ENCODE measurements around the gene RBM4B. TPM values are rescaled to one million over a fixed set of nuclear protein-coding genes. Genes with fewer than 3 reads are reported as not detected.
"Not testable (repeated sequence)": the region's sequence is repeated elsewhere in the genome, so short reads cannot be mapped to it uniquely, and the experiment has no call there.

Gene RBM4B, protein sequence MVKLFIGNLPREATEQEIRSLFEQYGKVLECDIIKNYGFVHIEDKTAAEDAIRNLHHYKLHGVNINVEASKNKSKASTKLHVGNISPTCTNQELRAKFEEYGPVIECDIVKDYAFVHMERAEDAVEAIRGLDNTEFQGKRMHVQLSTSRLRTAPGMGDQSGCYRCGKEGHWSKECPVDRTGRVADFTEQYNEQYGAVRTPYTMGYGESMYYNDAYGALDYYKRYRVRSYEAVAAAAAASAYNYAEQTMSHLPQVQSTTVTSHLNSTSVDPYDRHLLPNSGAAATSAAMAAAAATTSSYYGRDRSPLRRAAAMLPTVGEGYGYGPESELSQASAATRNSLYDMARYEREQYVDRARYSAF
- total RNA-seq = 10 to 100 TPM; 14.8 to 16.7 TPM

DNA sequence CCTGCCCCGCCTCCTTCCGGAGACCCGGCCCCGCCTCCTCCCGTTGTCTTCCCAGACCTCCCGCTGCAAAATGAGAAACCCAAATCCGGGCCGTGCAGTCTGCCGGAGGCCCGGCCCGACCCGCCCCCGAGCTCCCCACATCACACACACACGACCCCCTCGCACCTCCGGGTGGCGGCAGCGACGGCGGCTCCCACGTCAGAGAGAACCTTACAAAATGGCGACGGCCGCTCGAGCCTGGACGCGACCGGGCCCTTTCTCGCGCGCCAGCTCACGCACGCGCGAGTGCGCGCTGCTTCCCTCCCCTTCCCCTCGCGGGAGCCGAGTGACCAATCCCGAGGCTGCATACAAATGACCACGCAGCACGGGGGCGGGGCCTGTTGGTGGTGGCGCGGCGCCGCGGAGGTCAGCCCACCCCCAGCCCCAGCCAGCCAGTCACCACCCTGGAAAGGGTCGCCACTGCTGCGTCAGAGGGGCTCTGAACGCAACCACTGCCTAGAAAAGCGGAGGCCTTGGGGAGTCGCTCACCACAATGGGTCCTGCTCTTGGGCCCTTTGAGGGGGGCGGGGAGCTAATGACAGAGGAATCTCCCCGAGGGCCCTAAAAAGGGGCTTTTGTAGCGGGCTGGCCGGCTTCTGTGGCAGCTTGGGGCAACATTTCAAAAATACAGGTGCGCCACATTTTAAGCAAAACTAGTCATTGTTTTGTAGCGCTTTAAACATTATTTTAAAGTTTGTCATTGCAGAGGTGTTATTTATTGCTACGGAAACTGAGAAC is at the start of gene RBM4B:
Gene RBM4B (minus strand): TSS at position 289 of the 777 bp plus-strand sequence. CDS start 808 bp downstream, outside the sequence.
- ATAC-seq (peak; percentile 97 to 98), DNase-seq (ENCODE audit: low spot score) (peak; percentile 97)
- peaks cover 29 to 37% of the 10 kb centered on the region in 2 donors for H3K4me1 Mint-ChIP-seq (ENCODE audit: low read depth in 2 of 2)

DNA sequence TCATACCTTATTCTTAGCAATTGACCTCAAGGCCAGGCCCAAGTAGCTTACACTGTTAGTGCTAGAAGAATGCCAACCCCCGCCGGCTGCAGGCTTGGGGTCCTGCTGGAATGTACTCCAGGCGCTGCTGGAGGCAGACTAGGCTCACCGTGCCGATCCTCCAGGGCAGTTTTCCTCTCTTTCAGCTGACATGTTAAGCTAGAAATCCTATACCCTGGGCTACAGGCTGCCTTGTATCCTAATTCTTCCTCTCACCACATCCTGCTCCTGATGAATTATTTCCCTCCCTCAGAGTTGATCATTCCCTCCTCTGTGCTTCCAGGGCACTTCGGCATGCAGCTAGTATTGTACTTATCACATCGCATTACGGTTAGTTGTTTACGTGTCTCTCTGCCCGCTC is 48.0 kb upstream of the RBM4B start:
- no peaks in the 10 kb centered on the region for H3K9me3 Mint-ChIP-seq
- no peak overlapping the region for H3K4me3 Mint-ChIP-seq
- no peak overlapping the region for H3K27ac Mint-ChIP-seq
- H3K27me3 Mint-ChIP-seq = peaks cover 35 to 36% of the 10 kb centered on the region in 2 donors
- peaks cover 6% of the 10 kb centered on the region for H3K36me3 Mint-ChIP-seq
- peaks cover 15 to 18% of the 10 kb centered on the region in 2 donors for H3K4me1 Mint-ChIP-seq (ENCODE audit: low read depth in 2 of 2)
- peak; percentile 51 for DNase-seq (ENCODE audit: low spot score)
- ATAC-seq = no peak

More for the DNA sequence above, at the start of gene RBM4B:
- Mint-ChIP-seq H3K4me3 (peak within 1 kb of the TSS; percentile 97), H3K27ac (peak within 1 kb of the TSS; percentile 90 to 94), H3K9me3 (no peaks in the 10 kb centered on the region), H3K27me3 (no peaks in the 10 kb centered on the region), H3K36me3 (peaks cover 6% of the 10 kb centered on the region)

DNA sequence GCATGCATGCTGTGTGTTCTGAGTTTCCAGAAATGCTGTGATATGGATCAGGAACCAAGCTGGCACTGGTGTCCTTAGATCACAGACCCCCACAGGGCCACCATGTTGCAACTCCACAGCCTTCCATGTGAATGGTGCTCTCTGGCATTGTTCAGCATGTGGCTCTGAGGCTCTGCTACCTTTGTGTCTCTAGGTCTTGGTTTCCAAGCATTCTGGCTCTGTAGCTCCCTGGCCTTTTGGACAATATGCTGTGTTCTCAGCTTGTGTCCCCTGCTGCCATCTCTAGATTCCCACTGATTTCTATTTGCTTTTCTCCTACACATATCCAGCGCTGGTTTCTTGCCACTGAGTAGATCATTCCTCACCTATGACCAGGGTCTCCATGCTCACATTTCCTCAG is 47.4 kb upstream of the RBM4B start:
- Mint-ChIP-seq H3K9me3 (no peaks in the 10 kb centered on the region), H3K4me1 (ENCODE audit: low read depth in 2 of 2) (peaks cover 20 to 23% of the 10 kb centered on the region in 2 donors), H3K36me3 (peaks cover 6% of the 10 kb centered on the region), H3K4me3 (no peak overlapping the region), H3K27me3 (peaks cover 35 to 40% of the 10 kb centered on the region in 2 donors), H3K27ac (no peak overlapping the region)
- DNase-seq (ENCODE audit: low spot score) (peak; percentile 26), ATAC-seq (no peak)

DNA sequence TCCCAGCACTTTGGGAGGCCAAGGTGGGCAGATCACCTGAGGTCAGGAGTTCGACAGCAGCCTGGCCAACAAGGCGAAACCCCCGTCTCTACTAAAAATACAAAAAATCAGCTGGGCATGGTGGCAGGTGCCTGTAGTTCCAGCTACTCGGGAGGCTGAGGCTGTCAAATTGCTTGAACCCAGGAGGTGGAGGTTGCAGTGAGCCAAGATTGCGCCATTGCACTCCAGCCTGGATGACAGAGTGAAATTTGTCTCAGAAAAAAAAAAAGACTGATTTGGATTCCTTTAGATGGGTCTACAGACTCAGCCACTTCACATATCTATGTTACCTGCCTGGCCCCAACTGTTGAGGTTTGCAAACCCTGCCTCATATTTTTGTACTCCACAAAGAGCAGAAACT is 46.5 kb upstream of the RBM4B start:
- H3K27ac Mint-ChIP-seq = not testable (repeated sequence)

DNA sequence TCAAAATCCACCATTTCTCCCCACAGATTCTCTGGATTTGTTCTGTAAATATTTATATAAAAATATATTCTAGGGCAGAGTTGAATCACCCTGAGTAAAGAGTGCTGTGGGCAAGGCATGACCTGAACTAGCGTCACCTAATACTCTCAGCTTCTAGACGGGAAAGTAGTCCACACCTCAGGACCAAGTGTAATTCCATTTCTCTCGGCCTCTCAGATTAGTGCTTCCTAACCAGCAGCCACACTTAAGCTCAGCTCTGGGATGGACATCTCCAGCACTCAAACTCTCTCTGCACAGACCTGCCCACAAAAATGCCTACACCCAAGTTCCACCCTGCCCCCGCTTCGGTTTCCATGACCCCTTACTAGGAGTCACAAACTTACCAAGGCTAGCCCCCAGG is 46.0 kb upstream of the RBM4B start:
- peaks cover 3% of the 10 kb centered on the region for H3K36me3 Mint-ChIP-seq
- no peak for DNase-seq (ENCODE audit: low spot score)
- no peaks in the 10 kb centered on the region for H3K9me3 Mint-ChIP-seq
- peaks cover 20 to 21% of the 10 kb centered on the region in 2 donors for H3K4me1 Mint-ChIP-seq (ENCODE audit: low read depth in 2 of 2)
- peaks cover 30 to 36% of the 10 kb centered on the region in 2 donors for H3K27me3 Mint-ChIP-seq
- ATAC-seq = no peak
- no peak overlapping the region for H3K27ac Mint-ChIP-seq
- no peak overlapping the region for H3K4me3 Mint-ChIP-seq

More for the DNA sequence above, 46.5 kb upstream of the RBM4B start:
- H3K9me3 Mint-ChIP-seq; H3K4me3 Mint-ChIP-seq; H3K36me3 Mint-ChIP-seq; DNase-seq (ENCODE audit: low spot score); ATAC-seq: not testable (repeated sequence)
- Mint-ChIP-seq H3K4me1 (ENCODE audit: low read depth in 2 of 2) (peaks cover 23 to 25% of the 10 kb centered on the region in 2 donors), H3K27me3 (peaks cover 34 to 38% of the 10 kb centered on the region in 2 donors)

DNA sequence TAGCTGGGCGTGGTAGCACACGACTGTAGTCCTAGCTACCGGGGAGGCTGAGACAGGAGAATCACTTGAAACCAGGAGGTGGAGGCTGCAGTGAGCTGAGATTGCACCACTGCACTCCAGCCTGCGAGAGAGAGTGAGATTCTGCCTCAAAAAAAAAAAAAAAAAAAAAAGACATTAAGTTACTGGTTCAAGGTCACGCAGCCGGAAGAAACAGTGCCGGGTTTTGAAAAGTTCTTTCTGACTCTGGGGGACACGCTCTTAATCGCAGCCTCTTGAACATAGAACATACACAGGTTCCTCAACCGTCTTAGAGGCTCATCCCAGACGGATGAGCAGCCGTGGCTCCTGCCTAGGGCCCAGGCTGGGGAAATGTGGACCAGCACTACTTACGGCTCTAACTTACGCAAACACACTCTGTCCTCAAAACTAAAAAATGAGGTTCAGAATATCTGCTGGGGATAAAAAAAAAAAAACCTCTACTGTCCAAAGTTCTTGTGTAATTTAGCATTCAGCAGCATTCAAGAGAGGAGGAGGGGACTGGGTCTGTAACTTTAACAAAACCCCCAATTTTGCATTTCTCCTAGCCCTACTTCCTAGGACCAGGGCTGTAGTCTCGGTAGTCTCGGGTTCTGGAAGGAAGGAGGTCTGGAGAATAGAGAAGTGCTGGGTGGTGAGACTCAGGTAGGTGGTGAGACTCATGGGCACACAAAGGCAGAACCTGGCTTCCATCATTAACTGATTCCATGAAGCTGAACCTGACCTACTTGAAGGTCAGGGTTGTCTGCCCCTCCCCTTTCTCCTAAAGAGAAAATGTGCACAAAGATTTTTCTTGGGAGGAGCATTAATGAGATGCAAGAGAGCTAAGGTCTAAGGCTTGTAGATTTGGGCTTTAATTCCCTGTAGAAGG is 45.3 kb upstream of the RBM4B start:
- Mint-ChIP-seq H3K4me3 (no peak overlapping the region), H3K4me1 (ENCODE audit: low read depth in 2 of 2) (peaks cover 18% of the 10 kb centered on the region in 2 donors), H3K36me3 (no peaks in the 10 kb centered on the region), H3K9me3 (no peaks in the 10 kb centered on the region), H3K27ac (no peak overlapping the region), H3K27me3 (peaks cover 25 to 34% of the 10 kb centered on the region in 2 donors)
- no peak for ATAC-seq
- no peak for DNase-seq (ENCODE audit: low spot score)

DNA sequence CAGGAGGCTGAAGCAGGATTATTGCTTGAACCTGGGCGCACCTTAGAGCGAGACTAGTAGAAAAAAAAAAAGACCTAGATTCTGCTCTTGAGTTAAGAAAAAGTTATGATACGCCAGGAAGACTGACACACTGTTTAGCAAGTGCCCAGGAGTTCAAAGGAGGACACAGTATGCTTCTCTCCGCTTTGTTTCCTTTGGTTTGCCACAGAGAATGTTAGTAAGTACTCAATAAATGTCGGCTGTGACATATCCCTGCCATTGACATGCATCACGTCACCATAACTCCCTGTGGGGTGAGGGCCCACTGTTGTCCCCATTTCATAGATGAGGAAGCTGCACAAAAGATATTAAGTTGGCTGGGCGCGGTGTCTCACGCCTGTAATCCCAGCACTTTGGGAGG is 44.3 kb upstream of the RBM4B start:
- H3K4me1 Mint-ChIP-seq (ENCODE audit: low read depth in 2 of 2) = peaks cover 15% of the 10 kb centered on the region in 2 donors
- ATAC-seq = no peak

DNA sequence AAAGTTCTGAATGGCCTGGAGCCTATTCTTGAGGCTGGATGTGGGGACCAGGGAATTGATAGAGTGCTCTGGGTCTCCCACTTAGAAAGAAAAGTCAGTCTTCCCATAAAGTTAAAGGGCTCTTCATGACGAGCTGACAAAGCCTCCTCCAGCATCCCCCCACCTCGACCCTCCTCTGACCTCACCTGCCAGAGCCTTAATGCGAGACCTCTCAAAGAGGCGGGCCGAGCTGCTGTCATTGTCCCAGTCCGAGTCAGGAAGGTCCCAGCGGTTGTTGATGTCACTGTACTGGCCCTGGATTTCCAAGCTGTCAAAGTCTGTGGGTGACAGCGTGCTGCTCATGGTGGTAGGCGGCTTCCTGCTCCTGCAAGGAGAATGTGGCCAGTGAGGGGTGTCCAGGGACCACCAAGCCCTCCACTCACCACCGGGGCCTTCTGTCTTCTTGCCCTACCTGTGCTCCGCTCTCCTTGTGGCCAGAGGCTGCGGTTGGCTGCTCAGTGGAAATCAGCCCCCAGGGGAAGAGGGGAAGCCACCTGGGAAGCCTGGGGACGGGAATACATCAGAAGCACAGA is 43.3 kb upstream of the RBM4B start:
- H3K9me3 Mint-ChIP-seq = no peaks in the 10 kb centered on the region
- no peak overlapping the region for H3K4me3 Mint-ChIP-seq
- H3K27ac Mint-ChIP-seq = no peak overlapping the region
- ATAC-seq (no peak), DNase-seq (ENCODE audit: low spot score) (no peak)
- H3K36me3 Mint-ChIP-seq = no peaks in the 10 kb centered on the region
- peaks cover 16 to 29% of the 10 kb centered on the region in 2 donors for H3K27me3 Mint-ChIP-seq
- peaks cover 7 to 8% of the 10 kb centered on the region in 2 donors for H3K4me1 Mint-ChIP-seq (ENCODE audit: low read depth in 2 of 2)

More for the DNA sequence above, 44.3 kb upstream of the RBM4B start:
- Mint-ChIP-seq H3K9me3 (no peaks in the 10 kb centered on the region), H3K36me3 (no peaks in the 10 kb centered on the region), H3K4me3 (no peak overlapping the region), H3K27ac (no peak overlapping the region), H3K27me3 (peaks cover 21 to 35% of the 10 kb centered on the region in 2 donors)
- no peak for DNase-seq (ENCODE audit: low spot score)

DNA sequence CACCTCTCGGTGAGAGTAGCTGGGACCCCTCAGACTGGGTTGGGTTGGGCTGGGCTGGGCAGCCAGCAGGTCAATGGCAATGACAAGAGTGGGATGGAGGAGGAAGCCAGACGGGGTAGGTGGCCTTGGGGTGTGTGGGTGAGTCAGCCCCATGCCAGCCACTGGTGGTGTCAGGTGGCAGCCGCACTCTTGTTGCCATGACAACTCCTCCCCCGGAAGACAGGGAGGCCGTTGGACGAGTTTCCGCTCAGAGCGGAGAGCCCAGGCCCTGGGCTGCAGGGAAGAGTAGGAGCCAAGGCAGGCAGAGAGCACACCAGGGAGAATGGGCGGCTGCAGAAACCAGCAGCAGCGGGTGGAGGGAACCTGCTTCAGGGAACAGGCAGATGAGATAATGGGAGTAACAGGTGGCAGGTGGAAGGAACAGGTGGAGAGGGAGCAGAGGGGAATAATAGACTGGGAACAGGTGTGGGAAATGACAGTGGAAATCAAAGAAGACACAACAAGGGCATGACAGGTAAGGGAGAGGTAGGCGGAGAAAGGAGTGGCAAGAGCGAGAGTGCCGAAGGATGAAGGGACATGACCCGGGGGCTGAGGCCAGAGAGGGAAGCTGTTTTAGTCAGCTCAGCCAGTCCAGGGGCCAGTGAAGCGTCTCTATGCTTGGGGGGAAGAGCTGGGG is 42.7 kb upstream of the RBM4B start:
- Mint-ChIP-seq H3K4me3 (peak overlapping the region; percentile 58), H3K27ac (no peak overlapping the region)
- ATAC-seq = peak; percentile 80 to 85

DNA sequence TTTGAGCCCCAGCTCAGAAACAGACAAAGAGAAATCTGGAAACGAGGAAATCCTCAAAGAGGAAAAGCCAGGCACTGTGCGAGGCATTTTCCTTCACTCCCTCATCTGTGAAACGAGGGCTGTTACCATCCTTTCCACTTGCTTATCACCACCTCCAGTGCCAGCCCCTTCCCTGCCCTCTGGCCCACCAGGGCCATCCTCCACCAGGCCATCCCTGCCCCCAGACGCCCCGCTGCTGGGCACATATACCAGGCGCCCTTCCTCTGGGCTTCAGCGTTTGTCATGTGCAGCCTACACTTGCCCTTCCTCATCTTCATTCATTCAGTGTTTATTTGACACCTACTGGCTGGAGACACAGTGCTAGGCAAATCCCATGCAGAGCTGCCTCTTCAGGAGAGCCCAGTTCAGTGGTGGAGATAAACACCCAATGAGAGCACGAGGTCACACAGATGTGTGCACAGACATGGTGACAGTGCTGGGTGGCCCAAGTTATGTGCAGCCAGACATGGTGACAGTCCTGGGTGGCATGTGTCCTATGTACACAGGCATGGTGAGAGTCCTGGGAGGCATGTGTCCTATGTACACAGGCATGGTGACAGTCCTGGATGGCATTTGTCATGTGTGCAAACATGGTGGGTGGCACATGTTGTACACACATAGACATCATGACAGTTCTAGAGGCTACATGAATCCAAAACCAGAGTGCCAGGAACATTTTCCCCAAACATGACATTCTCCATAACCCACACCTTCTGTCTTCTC is 41.6 kb upstream of the RBM4B start:
- H3K27ac Mint-ChIP-seq = no peak overlapping the region
- H3K36me3 Mint-ChIP-seq = no peaks in the 10 kb centered on the region
- peaks cover 7 to 8% of the 10 kb centered on the region in 2 donors for H3K4me1 Mint-ChIP-seq (ENCODE audit: low read depth in 2 of 2)
- no peak overlapping the region for H3K4me3 Mint-ChIP-seq
- ATAC-seq (peak in 1 of 2 donors; percentile 21), DNase-seq (ENCODE audit: low spot score) (no peak)
- peaks cover 9 to 23% of the 10 kb centered on the region in 2 donors for H3K27me3 Mint-ChIP-seq
- no peaks in the 10 kb centered on the region for H3K9me3 Mint-ChIP-seq

More for the DNA sequence above, 42.7 kb upstream of the RBM4B start:
- DNase-seq (ENCODE audit: low spot score) = peak; percentile 70
- Mint-ChIP-seq H3K27me3 (peaks cover 10 to 22% of the 10 kb centered on the region in 2 donors), H3K9me3 (no peaks in the 10 kb centered on the region), H3K36me3 (no peaks in the 10 kb centered on the region), H3K4me1 (ENCODE audit: low read depth in 2 of 2) (peaks cover 7 to 8% of the 10 kb centered on the region in 2 donors)

DNA sequence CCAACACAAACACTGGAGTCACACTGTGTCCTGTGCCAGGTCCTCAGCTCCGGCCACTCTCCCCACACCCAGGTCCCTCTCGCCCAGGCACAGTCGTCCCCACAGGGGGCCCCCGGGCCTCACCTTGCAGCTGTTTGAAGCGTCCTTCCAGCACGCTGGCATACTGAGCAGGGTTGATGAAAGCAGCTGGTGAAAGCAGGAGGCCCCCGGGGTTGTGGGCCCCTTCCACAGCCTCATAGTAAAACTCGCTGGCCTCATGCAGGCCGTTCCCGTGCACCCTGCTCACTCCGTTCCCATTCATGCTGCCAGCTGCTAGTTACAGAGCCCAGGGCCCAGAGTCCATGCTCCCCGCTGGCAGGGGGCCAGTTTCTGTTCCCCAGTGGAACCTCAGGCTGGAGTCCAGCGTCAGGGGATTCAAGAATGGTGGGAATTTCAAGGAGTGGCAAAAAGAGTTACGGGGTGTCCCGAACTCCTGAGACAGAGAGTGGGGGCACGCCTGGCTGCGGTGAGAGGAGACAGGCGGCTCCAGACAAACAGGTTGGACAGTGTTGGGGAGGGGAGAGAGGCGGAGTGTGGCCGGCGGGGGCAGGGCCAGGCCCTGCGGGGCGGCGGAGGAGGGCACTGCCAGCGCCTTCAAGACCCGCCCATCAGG is 40.8 kb upstream of the RBM4B start:
- Mint-ChIP-seq H3K9me3 (no peaks in the 10 kb centered on the region), H3K27ac (no peak overlapping the region), H3K4me3 (no peak overlapping the region)

More for the DNA sequence above, 40.8 kb upstream of the RBM4B start:
- H3K4me1 Mint-ChIP-seq (ENCODE audit: low read depth in 2 of 2) = peaks cover 7 to 8% of the 10 kb centered on the region in 2 donors
- no peak for DNase-seq (ENCODE audit: low spot score)
- no peak for ATAC-seq
- peaks cover 18 to 28% of the 10 kb centered on the region in 2 donors for H3K27me3 Mint-ChIP-seq
- no peaks in the 10 kb centered on the region for H3K36me3 Mint-ChIP-seq

Measured in natural killer cell treated with Interleukin-12 subunit alpha and Interleukin-12 subunit beta and Interleukin-15 and Interleukin-18, amount 100 ng/mL, for 72 hours (primary cell).